Measurements from ENCODE around the gene ASB5.

ASB5 gene

GRCh38 chr4:176256921-176257320 lies 12.1 kb downstream of the ASB5 start:
- TF ChIP-seq ZNF70 (CRISPR knock-in tag; IDR thresholded peaks at IDR 0.05) (no peak), ZFP30 (CRISPR knock-in tag; IDR thresholded peaks at IDR 0.05) (no peak), OSR1 (CRISPR knock-in tag; IDR thresholded peaks at IDR 0.05) (no peak)
- no peak for ATAC-seq

DNA sequence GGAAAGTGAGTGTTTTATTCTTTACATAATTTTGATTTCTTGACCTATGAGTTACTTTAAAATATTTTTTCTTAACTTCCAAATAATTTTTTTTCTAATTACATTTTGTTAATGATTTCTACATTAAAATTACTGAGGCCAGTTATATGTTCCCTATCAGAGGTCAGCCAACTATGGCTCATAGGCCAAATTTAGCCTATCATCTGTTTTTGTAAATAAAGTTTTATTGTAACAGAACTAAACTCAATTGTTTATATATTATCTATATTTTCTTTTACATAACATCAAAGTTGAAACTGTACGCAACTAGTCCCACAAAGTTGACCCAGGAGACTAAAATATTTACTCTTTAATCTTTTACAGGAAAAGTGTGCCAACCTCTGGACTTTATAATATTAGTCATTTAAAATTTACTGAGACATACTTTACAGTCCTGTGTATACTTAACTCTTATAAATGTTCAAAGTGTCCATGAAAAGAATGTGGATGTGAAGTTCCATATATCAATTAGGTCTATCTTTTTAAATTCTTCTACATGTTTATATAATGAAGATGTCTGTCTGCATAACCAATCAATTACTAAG lies 26.2 kb downstream of the ASB5 start:
- no peak for TF ChIP-seq GLIS3 (CRISPR knock-in tag; IDR thresholded peaks at IDR 0.05)
- TF ChIP-seq ISL1 (CRISPR knock-in tag; IDR thresholded peaks at IDR 0.05) = peak; percentile 36
- TF ChIP-seq ZFP30 (CRISPR knock-in tag; IDR thresholded peaks at IDR 0.05) = no peak
- no peak for ATAC-seq

DNA sequence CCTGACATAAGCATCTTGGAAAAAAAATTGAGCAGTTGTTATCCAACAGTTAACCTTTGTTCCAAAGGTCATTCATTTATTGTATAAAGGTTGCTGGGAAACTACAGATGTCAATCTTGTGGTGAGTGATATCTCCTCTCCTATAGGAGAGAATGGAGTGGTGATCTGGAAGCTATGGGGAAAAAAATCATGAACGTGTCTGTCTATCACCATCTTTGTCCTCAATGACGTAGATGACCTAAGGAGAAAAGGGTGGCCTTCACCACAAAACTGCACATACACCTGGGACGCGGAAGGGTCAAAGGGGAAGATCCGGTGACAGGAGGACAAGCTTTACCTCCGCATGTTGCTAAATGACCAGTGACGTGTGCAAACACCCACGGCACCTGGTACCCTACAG lies 27.3 kb downstream of the ASB5 start:
- ATAC-seq = no peak
- TF ChIP-seq OSR1 (CRISPR knock-in tag; IDR thresholded peaks at IDR 0.05) (no peak), RARB (CRISPR knock-in tag; IDR thresholded peaks at IDR 0.05) (no peak), CSDC2 (CRISPR knock-in tag; IDR thresholded peaks at IDR 0.05) (no peak), ESRRG (CRISPR knock-in tag; IDR thresholded peaks at IDR 0.05) (no peak)

GRCh38 chr4:176238826-176239225 lies 30.2 kb downstream of the ASB5 start:
- ATAC-seq = peak; percentile 51
- TF ChIP-seq, protein P1, sequence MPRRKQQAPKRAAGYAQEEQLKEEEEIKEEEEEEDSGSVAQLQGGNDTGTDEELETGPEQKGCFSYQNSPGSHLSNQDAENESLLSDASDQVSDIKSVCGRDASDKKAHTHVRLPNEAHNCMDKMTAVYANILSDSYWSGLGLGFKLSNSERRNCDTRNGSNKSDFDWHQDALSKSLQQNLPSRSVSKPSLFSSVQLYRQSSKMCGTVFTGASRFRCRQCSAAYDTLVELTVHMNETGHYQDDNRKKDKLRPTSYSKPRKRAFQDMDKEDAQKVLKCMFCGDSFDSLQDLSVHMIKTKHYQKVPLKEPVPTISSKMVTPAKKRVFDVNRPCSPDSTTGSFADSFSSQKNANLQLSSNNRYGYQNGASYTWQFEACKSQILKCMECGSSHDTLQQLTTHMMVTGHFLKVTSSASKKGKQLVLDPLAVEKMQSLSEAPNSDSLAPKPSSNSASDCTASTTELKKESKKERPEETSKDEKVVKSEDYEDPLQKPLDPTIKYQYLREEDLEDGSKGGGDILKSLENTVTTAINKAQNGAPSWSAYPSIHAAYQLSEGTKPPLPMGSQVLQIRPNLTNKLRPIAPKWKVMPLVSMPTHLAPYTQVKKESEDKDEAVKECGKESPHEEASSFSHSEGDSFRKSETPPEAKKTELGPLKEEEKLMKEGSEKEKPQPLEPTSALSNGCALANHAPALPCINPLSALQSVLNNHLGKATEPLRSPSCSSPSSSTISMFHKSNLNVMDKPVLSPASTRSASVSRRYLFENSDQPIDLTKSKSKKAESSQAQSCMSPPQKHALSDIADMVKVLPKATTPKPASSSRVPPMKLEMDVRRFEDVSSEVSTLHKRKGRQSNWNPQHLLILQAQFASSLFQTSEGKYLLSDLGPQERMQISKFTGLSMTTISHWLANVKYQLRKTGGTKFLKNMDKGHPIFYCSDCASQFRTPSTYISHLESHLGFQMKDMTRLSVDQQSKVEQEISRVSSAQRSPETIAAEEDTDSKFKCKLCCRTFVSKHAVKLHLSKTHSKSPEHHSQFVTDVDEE (CRISPR knock-in tag; IDR thresholded peaks at IDR 0.05) = no peak
- no peak for TF ChIP-seq ZFP30 (CRISPR knock-in tag; IDR thresholded peaks at IDR 0.05)
- TF ChIP-seq OSR1 (CRISPR knock-in tag; IDR thresholded peaks at IDR 0.05) = no peak
- no peak for TF ChIP-seq TOX (CRISPR knock-in tag; IDR thresholded peaks at IDR 0.05; ENCODE audit: borderline replicate concordance)
- no peak for TF ChIP-seq ZNF70 (CRISPR knock-in tag; IDR thresholded peaks at IDR 0.05)
- TF ChIP-seq RARB (CRISPR knock-in tag; IDR thresholded peaks at IDR 0.05) = no peak
- no peak for TF ChIP-seq ZC3H10 (CRISPR knock-in tag; IDR thresholded peaks at IDR 0.05)
- TF ChIP-seq, protein P2, sequence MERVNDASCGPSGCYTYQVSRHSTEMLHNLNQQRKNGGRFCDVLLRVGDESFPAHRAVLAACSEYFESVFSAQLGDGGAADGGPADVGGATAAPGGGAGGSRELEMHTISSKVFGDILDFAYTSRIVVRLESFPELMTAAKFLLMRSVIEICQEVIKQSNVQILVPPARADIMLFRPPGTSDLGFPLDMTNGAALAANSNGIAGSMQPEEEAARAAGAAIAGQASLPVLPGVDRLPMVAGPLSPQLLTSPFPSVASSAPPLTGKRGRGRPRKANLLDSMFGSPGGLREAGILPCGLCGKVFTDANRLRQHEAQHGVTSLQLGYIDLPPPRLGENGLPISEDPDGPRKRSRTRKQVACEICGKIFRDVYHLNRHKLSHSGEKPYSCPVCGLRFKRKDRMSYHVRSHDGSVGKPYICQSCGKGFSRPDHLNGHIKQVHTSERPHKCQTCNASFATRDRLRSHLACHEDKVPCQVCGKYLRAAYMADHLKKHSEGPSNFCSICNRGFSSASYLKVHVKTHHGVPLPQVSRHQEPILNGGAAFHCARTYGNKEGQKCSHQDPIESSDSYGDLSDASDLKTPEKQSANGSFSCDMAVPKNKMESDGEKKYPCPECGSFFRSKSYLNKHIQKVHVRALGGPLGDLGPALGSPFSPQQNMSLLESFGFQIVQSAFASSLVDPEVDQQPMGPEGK (CRISPR knock-in tag; IDR thresholded peaks at IDR 0.05; ENCODE audit: borderline replicate concordance) = no peak
- TF ChIP-seq ISL1 (CRISPR knock-in tag; IDR thresholded peaks at IDR 0.05) = no peak
- TF ChIP-seq ESRRG (CRISPR knock-in tag; IDR thresholded peaks at IDR 0.05) = no peak

GRCh38 chr4:176238157-176238610 lies 30.8 kb downstream of the ASB5 start:
- ATAC-seq = peak; percentile 94
- TF ChIP-seq TCF4 (CRISPR knock-in tag; IDR thresholded peaks at IDR 0.05; ENCODE audit: borderline replicate concordance) (no peak), ISL1 (CRISPR knock-in tag; IDR thresholded peaks at IDR 0.05) (peak; percentile 86), GLIS3 (CRISPR knock-in tag; IDR thresholded peaks at IDR 0.05) (no peak), PPARA (CRISPR knock-in tag; IDR thresholded peaks at IDR 0.05; ENCODE audit: borderline replicate concordance) (no peak), BACH2 (CRISPR knock-in tag; IDR thresholded peaks at IDR 0.05; ENCODE audit: borderline replicate concordance) (no peak)

GRCh38 chr4:176236946-176237345 lies 32.1 kb downstream of the ASB5 start:
- no peak; the same call in 2 of the 3 replicates for ATAC-seq
- no peak for TF ChIP-seq POU6F1 (CRISPR knock-in tag; IDR thresholded peaks at IDR 0.05; ENCODE audit: borderline replicate concordance, low read depth)
- TF ChIP-seq TCF4 (CRISPR knock-in tag; IDR thresholded peaks at IDR 0.05; ENCODE audit: borderline replicate concordance) = no peak
- no peak for TF ChIP-seq ZNF70 (CRISPR knock-in tag; IDR thresholded peaks at IDR 0.05)
- no peak for TF ChIP-seq BACH2 (CRISPR knock-in tag; IDR thresholded peaks at IDR 0.05; ENCODE audit: borderline replicate concordance)
- no peak for TF ChIP-seq ZC3H10 (CRISPR knock-in tag; IDR thresholded peaks at IDR 0.05)
